ENCODE data around the gene PEX6. TPM values are rescaled to one million over a fixed set of nuclear protein-coding genes. Genes with fewer than 3 reads are reported as not detected.
A peak's percentile ranks its signal among the peaks of the same experiment; 100 is the strongest.

The PEX6 gene
- total and polyA plus RNA-seq, 2 of the 13 experiments (the other 11 are each of a cell fraction or from before 2014, with no cell fraction given): 5.1 to 6.7 TPM

DNA sequence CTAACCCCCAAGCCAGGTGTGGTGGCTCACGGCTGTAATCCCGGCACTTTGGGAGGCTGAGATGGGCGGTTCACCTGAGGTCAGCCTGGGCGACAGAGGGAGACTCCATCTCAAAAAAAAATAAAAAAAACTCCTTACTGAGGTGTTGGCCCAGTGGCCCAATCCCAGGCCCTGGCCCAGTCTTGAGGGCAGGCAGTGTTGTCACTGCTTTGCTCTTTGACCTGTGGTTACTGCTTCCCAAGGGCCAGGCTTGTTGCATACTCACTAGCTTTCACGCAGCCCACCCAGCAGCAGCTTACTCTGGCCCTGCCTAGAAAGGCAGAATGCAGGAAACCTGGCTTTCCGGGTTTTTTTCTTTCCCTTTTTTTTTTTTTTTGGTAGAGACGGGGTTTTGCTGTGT, 36.5 kb downstream of the PEX6 start (continued):
- no peak for TF ChIP-seq ATF7-NPFF (CRISPR knock-in tag; IDR thresholded peaks at IDR 0.05; ENCODE audit: low read depth)
- no peak for TF ChIP-seq ZNF326 (CRISPR knock-in tag; IDR thresholded peaks at IDR 0.05; ENCODE audit: borderline replicate concordance)
- TF ChIP-seq ZNF251 (CRISPR knock-in tag; IDR thresholded peaks at IDR 0.05): no peak
- TF ChIP-seq, protein P1, sequence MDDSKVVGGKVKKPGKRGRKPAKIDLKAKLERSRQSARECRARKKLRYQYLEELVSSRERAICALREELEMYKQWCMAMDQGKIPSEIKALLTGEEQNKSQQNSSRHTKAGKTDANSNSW (CRISPR knock-in tag; IDR thresholded peaks at IDR 0.05; ENCODE audit: borderline replicate concordance): no peak
- TF ChIP-seq, protein P2, sequence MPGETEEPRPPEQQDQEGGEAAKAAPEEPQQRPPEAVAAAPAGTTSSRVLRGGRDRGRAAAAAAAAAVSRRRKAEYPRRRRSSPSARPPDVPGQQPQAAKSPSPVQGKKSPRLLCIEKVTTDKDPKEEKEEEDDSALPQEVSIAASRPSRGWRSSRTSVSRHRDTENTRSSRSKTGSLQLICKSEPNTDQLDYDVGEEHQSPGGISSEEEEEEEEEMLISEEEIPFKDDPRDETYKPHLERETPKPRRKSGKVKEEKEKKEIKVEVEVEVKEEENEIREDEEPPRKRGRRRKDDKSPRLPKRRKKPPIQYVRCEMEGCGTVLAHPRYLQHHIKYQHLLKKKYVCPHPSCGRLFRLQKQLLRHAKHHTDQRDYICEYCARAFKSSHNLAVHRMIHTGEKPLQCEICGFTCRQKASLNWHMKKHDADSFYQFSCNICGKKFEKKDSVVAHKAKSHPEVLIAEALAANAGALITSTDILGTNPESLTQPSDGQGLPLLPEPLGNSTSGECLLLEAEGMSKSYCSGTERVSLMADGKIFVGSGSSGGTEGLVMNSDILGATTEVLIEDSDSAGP (CRISPR knock-in tag; IDR thresholded peaks at IDR 0.05; ENCODE audit: borderline replicate concordance): no peak
- no peak for TF ChIP-seq ZNF234 (CRISPR knock-in tag; conservative IDR thresholded peaks at IDR 0.05)
- TF ChIP-seq, protein P3, sequence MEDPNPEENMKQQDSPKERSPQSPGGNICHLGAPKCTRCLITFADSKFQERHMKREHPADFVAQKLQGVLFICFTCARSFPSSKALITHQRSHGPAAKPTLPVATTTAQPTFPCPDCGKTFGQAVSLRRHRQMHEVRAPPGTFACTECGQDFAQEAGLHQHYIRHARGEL (CRISPR knock-in tag; IDR thresholded peaks at IDR 0.05): no peak
- no peak for TF ChIP-seq ZFP82 (CRISPR knock-in tag; IDR thresholded peaks at IDR 0.05; ENCODE audit: borderline replicate concordance)
- no peak for TF ChIP-seq ZNF33A (CRISPR knock-in tag; IDR thresholded peaks at IDR 0.05; ENCODE audit: borderline replicate concordance)
- TF ChIP-seq ESRRA (CRISPR knock-in tag; IDR thresholded peaks at IDR 0.05; ENCODE audit: low read depth): no peak
- TF ChIP-seq NFKBIZ (CRISPR knock-in tag; IDR thresholded peaks at IDR 0.05): no peak
- TF ChIP-seq, protein P4, sequence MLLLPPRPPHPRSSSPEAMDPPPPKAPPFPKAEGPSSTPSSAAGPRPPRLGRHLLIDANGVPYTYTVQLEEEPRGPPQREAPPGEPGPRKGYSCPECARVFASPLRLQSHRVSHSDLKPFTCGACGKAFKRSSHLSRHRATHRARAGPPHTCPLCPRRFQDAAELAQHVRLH (CRISPR knock-in tag; IDR thresholded peaks at IDR 0.05; ENCODE audit: borderline replicate concordance, low read depth): peak; percentile 29; the same call in 1 of the 2 replicates
- TF ChIP-seq GFI1 (CRISPR knock-in tag; IDR thresholded peaks at IDR 0.05; ENCODE audit: borderline replicate concordance): no peak
- TF ChIP-seq ZNF629 (CRISPR knock-in tag; conservative IDR thresholded peaks at IDR 0.05): no peak
- TF ChIP-seq ZNF430 (CRISPR knock-in tag; IDR thresholded peaks at IDR 0.05): no peak; the same call in 1 of the 2 replicates
- TF ChIP-seq, protein P5, sequence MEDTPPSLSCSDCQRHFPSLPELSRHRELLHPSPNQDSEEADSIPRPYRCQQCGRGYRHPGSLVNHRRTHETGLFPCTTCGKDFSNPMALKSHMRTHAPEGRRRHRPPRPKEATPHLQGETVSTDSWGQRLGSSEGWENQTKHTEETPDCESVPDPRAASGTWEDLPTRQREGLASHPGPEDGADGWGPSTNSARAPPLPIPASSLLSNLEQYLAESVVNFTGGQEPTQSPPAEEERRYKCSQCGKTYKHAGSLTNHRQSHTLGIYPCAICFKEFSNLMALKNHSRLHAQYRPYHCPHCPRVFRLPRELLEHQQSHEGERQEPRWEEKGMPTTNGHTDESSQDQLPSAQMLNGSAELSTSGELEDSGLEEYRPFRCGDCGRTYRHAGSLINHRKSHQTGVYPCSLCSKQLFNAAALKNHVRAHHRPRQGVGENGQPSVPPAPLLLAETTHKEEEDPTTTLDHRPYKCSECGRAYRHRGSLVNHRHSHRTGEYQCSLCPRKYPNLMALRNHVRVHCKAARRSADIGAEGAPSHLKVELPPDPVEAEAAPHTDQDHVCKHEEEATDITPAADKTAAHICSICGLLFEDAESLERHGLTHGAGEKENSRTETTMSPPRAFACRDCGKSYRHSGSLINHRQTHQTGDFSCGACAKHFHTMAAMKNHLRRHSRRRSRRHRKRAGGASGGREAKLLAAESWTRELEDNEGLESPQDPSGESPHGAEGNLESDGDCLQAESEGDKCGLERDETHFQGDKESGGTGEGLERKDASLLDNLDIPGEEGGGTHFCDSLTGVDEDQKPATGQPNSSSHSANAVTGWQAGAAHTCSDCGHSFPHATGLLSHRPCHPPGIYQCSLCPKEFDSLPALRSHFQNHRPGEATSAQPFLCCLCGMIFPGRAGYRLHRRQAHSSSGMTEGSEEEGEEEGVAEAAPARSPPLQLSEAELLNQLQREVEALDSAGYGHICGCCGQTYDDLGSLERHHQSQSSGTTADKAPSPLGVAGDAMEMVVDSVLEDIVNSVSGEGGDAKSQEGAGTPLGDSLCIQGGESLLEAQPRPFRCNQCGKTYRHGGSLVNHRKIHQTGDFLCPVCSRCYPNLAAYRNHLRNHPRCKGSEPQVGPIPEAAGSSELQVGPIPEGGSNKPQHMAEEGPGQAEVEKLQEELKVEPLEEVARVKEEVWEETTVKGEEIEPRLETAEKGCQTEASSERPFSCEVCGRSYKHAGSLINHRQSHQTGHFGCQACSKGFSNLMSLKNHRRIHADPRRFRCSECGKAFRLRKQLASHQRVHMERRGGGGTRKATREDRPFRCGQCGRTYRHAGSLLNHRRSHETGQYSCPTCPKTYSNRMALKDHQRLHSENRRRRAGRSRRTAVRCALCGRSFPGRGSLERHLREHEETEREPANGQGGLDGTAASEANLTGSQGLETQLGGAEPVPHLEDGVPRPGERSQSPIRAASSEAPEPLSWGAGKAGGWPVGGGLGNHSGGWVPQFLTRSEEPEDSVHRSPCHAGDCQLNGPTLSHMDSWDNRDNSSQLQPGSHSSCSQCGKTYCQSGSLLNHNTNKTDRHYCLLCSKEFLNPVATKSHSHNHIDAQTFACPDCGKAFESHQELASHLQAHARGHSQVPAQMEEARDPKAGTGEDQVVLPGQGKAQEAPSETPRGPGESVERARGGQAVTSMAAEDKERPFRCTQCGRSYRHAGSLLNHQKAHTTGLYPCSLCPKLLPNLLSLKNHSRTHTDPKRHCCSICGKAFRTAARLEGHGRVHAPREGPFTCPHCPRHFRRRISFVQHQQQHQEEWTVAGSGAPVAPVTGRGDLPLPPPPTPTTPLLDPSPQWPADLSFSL (CRISPR knock-in tag; IDR thresholded peaks at IDR 0.05): no peak
- no peak for TF ChIP-seq THYN1 (CRISPR knock-in tag; IDR thresholded peaks at IDR 0.05; ENCODE audit: borderline replicate concordance, low read depth)
- no peak for TF ChIP-seq GABPA (IDR thresholded peaks at IDR 0.05; ENCODE audit: low read depth, low read length)
- no peak for TF ChIP-seq GABPA (CRISPR knock-in tag; IDR thresholded peaks at IDR 0.05; ENCODE audit: low read depth)
- TF ChIP-seq NR2F2 (IDR thresholded peaks at IDR 0.05; ENCODE audit: borderline replicate concordance, low read depth): peak; percentile 19; the same call in 1 of the 2 replicates
- no peak for TF ChIP-seq NFE2 (CRISPR knock-in tag; IDR thresholded peaks at IDR 0.05)
- TF ChIP-seq ZNF484 (CRISPR knock-in tag; IDR thresholded peaks at IDR 0.05; ENCODE audit: borderline replicate concordance, low read depth): no peak

All from HepG2 (cell line).